Measurements from ENCODE around the gene TMEM145. TPM values are rescaled to one million over a fixed set of nuclear protein-coding genes. Genes with fewer than 3 reads are reported as not detected.

TMEM145 gene
- total and polyA plus RNA-seq, 8 donors: 0.21 to 1.6 (median 0.89) TPM

- peaks cover 16 to 37% of the 10 kb centered on the region in 2 donors for H3K4me1 ChIP-seq
- intact Hi-C loops (cut with DNase I): no loop called here
- DNase-seq (no peak), ATAC-seq (peak; percentile 35)
- peaks cover 22 to 39% of the 10 kb centered on the region in 2 donors for H3K27me3 ChIP-seq
- no peaks in the 10 kb centered on the region for H3K36me3 ChIP-seq
- H3K27ac ChIP-seq: peak overlapping the region; percentile 48 to 79
- no peak for TF ChIP-seq CTCF (IDR thresholded peaks at IDR 0.05)
- peak overlapping the region; percentile 89 to 98 for H3K4me3 ChIP-seq
- no peaks in the 10 kb centered on the region for H3K9me3 ChIP-seq
Measured at GRCh38 chr19:42325896-42326771, 13.0 kb downstream of the TMEM145 start.

- Histone ChIP-seq H3K9me3 (no peaks in the 10 kb centered on the region), H3K4me1 (peaks cover 16 to 37% of the 10 kb centered on the region in 2 donors), H3K4me3 (no peak overlapping the region), H3K36me3 (no peaks in the 10 kb centered on the region), H3K27me3 (peaks cover 22 to 32% of the 10 kb centered on the region in 2 donors), H3K27ac (no peak overlapping the region)
- DNase-seq (no peak), ATAC-seq (no peak)
- intact Hi-C loops (cut with DNase I): no loop called here
- no peak for TF ChIP-seq CTCF (IDR thresholded peaks at IDR 0.05)
Measured at GRCh38 chr19:42326969-42327368, 13.9 kb downstream of the TMEM145 start.

- intact Hi-C loops (cut with DNase I): no loop called here
- Histone ChIP-seq H3K4me3 (no peak overlapping the region), H3K36me3 (no peaks in the 10 kb centered on the region), H3K27me3 (peaks cover 22 to 28% of the 10 kb centered on the region in 2 donors), H3K27ac (no peak overlapping the region), H3K9me3 (no peaks in the 10 kb centered on the region), H3K4me1 (peaks cover 16 to 37% of the 10 kb centered on the region in 2 donors)
- ATAC-seq: no peak
- no peak for TF ChIP-seq CTCF (IDR thresholded peaks at IDR 0.05)
- DNase-seq: no peak
Measured at GRCh38 chr19:42327381-42327780, 14.3 kb downstream of the TMEM145 start.

- intact Hi-C loops (cut with DNase I): no loop called here
- Histone ChIP-seq H3K9me3 (no peaks in the 10 kb centered on the region), H3K27ac (no peak overlapping the region), H3K4me1 (peaks cover 16 to 37% of the 10 kb centered on the region in 2 donors), H3K36me3 (no peaks in the 10 kb centered on the region), H3K27me3 (peaks cover 19 to 21% of the 10 kb centered on the region in 2 donors), H3K4me3 (no peak overlapping the region)
- DNase-seq (no peak), ATAC-seq (no peak)
- no peak for TF ChIP-seq CTCF (IDR thresholded peaks at IDR 0.05)
Measured at GRCh38 chr19:42328106-42328505, 15.0 kb downstream of the TMEM145 start.

- H3K4me3 ChIP-seq: no peak overlapping the region
- peaks cover 11 to 13% of the 10 kb centered on the region in 2 donors for H3K27me3 ChIP-seq
- ATAC-seq: no peak
- no peak overlapping the region for H3K27ac ChIP-seq
- intact Hi-C loops (cut with DNase I): no loop called here
- H3K9me3 ChIP-seq: no peaks in the 10 kb centered on the region
- no peak for DNase-seq
- H3K4me1 ChIP-seq: peaks cover 16 to 34% of the 10 kb centered on the region in 2 donors
- no peak for TF ChIP-seq CTCF (IDR thresholded peaks at IDR 0.05)
- no peaks in the 10 kb centered on the region for H3K36me3 ChIP-seq
Measured at GRCh38 chr19:42328854-42329253, 15.7 kb downstream of the TMEM145 start.
